Coronary artery (tissue), 2 donors: ENCODE measurements around the gene ZNF280D.
"Not testable (repeated sequence)": the region's sequence is repeated elsewhere in the genome, so short reads cannot be mapped to it uniquely, and the experiment has no call there.

Experiments
- DNase-seq: peaks from one replicate; pipeline ENCODE4 v3.0.0-alpha.2; 2017; ENCODE audit warnings: low spot score
- H3K27ac ChIP-seq, 2 donors: fragments of 200-600 bp; sonication (generic); one replicate each; pipeline ENCODE4 v1.5.1; 2016 to 2019
- H3K4me3 ChIP-seq: fragments of 200-600 bp; sonication (generic); 2 replicates; pipeline ENCODE4 v1.5.1; 2016; ENCODE audit warnings: mild to moderate bottlenecking, moderate library complexity
- TF ChIP-seq, protein P1 (sequence below): fragments of 200-600 bp; sonication (generic); IDR thresholded peaks from one replicate; pipeline ENCODE4 v1.5.1; 2019; ENCODE audit warnings: antibody characterized with exemption

ZNF280D gene, protein sequence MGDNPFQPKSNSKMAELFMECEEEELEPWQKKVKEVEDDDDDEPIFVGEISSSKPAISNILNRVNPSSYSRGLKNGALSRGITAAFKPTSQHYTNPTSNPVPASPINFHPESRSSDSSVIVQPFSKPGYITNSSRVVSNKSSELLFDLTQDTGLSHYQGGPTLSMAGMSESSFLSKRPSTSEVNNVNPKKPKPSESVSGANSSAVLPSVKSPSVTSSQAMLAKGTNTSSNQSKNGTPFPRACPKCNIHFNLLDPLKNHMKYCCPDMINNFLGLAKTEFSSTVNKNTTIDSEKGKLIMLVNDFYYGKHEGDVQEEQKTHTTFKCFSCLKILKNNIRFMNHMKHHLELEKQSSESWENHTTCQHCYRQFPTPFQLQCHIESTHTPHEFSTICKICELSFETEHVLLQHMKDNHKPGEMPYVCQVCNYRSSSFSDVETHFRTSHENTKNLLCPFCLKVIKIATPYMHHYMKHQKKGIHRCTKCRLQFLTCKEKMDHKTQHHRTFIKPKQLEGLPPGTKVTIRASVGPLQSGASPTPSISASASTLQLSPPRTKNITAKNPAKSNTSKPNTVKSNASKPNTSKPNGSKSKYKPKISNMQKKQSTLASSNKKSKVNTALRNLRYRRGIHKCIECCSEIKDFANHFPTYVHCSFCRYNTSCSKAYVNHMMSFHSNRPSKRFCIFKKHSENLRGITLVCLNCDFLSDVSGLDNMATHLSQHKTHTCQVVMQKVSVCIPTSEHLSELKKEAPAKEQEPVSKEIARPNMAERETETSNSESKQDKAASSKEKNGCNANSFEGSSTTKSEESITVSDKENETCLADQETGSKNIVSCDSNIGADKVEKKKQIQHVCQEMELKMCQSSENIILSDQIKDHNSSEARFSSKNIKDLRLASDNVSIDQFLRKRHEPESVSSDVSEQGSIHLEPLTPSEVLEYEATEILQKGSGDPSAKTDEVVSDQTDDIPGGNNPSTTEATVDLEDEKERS

DNA sequence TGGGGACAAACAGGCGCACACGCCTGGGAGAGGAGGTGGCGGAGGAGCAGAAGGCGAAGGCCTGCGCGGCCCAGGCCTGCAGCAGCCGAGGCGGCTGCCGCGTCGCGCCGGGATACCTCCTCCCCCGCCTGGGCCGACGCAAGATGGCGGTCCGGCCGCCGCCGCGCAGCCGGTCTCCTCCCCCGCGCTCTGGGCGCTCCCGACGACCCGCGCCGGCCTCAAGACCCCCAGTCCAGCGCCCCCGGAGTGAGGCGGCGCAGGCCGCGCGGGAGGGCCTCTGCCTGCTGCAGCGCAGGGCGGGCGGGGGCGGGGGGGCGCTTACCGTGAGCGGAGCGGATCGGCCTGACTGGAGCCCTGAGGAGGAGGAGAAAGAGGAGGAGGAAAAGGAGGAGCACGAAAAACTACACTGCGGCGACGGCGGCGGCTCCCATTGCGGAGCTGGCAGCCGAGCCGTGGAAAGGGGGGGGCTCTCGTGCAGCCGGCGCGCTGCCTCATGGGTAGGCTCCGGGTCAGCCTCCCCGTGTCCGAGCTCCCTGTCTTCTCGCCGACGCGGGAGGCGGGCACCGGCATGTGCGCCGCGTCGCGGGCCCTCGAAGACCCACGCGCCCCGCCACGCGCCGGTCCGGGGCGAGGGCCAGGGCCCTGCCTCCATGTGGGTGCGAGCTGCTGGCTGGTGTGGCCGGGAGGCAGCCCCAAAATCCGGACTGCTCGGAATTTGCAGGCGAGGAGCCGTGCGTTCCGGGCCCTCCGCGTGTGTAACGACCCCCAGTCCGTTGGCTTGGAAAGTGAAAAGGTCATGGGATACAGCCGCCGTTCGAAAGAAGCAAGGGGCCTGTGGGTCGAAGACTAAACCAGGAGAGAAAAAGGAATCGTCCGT is at the start of gene ZNF280D:
Gene ZNF280D, minus strand, starts transcription at position 374 of the 877 bp plus-strand sequence. CDS start 26,400 bp downstream, outside the sequence.
- peak within 1 kb of the TSS; percentile 85 for H3K4me3 ChIP-seq
- H3K27ac ChIP-seq, result peak within 1 kb of the TSS; percentile 96 to 98
- TF ChIP-seq, protein P1, sequence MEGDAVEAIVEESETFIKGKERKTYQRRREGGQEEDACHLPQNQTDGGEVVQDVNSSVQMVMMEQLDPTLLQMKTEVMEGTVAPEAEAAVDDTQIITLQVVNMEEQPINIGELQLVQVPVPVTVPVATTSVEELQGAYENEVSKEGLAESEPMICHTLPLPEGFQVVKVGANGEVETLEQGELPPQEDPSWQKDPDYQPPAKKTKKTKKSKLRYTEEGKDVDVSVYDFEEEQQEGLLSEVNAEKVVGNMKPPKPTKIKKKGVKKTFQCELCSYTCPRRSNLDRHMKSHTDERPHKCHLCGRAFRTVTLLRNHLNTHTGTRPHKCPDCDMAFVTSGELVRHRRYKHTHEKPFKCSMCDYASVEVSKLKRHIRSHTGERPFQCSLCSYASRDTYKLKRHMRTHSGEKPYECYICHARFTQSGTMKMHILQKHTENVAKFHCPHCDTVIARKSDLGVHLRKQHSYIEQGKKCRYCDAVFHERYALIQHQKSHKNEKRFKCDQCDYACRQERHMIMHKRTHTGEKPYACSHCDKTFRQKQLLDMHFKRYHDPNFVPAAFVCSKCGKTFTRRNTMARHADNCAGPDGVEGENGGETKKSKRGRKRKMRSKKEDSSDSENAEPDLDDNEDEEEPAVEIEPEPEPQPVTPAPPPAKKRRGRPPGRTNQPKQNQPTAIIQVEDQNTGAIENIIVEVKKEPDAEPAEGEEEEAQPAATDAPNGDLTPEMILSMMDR, result no peak
- peak; percentile 92 for DNase-seq

DNA sequence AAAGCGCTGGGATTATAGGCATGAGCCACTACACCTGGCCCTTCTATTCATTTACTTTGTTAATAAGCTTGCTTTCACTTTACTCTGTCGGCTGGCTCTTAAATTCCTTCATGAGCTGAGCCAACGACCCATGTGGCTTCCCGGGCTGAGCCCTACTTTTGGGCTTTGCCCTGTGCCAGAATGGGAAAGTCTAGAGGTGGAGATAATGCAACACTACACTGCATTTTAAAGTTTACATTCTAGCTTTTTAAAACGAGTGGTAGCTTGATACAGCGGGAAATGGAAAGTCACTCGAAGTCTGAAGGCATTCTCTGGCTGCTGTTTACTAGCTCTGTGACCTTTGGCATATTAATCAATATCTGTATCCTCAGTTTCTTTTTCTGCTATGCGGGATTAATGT is 49.0 kb upstream of the ZNF280D start:
- TF ChIP-seq, protein P1, result no peak
- no peak overlapping the region for H3K4me3 ChIP-seq
- no peak for DNase-seq
- H3K27ac ChIP-seq, result no peak overlapping the region

DNA sequence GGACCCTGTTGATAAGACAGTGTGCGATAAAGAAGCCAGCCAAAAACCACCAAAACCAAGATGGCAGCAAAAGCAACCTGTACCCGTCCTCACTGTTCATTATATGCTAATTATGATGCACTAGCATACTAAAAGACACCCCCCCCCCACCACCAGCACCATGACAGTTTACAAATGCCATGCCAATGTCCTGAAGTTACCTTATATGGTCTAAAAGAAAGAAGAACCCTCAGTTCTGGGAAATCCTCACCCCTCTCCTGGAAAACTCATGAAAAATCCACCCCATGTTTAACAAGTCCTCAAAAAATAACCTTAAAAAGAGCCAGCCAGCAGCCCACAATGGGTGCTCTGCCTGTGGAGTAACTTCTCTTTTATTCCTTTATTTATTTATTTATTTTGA is 48.4 kb upstream of the ZNF280D start:
- no peak for DNase-seq
- Histone ChIP-seq H3K4me3 (no peak overlapping the region), H3K27ac (no peak overlapping the region)
- TF ChIP-seq, protein P1, result no peak

DNA sequence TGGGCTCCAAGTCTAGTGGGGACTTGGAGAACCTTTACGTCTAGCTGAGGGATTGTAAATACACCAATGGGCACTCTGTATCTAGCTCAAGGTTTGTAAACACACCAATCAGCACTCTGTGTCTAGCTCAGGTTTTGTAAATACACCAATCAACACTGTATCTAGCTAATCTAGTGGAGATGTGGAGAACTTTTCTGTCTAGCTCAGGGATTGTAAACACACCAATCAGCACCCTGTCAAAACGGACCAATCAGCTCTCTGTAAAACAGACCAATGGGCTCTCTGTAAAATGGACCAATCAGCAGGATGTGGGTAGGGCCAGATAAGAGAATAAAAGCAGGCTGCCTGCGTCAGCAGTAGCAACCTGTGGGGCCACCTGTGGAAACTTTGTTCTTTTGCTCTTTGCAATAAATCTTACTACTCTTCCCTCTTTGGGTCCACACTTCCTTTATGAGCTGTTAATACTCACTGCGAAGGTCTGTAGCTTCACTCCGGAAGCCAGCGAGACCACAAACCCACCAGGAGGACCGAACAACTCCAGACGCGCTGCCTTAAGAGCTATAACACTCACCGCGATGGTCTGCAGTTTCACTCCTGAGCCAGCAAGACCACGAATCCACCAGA is 46.9 kb upstream of the ZNF280D start:
- H3K4me3 ChIP-seq, H3K27ac ChIP-seq, DNase-seq: not testable (repeated sequence)

DNA sequence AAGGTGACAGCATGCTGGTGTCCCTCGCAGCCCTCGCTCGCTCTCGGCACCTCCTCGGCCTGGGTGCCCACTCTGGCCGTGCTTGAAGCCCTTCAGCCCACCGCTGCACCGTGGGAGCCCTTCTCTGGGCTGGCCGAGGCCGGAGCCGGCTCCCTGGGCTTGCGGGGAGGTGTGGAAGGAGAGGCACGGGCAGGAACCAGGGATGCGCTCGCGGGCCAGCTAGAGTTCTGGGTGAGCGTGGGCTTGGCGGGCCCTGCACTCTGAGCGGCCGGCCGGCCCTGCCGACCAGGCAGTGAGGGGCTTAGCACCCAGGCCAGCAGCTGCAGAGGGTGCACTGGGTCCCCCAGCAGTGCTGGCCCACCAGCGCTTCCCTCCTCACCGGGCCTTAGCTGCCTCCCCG is 46.1 kb upstream of the ZNF280D start:
- H3K27ac ChIP-seq, DNase-seq, H3K4me3 ChIP-seq: not testable (repeated sequence)

DNA sequence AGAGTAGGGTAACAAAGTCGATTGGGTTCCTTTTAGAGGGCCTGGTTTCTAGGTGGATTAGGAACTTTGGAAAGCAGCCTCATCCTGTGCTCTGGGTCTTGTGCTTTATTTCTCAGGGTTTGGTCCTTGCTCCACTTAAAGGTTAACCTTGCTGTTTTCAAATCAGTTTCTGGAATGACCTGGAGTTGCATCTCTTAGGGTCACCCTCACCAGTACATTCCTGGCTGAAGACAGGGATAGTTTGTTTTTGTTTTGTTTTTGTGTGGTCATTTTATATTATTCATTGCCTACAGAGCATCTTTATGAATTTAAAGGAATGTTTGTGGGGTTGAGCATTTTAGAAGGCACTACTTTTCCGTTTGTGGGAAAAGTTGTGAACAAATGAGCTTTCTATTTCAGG is 45.5 kb upstream of the ZNF280D start:
- H3K4me3 ChIP-seq, result no peak overlapping the region
- TF ChIP-seq, protein P1, result no peak
- no peak overlapping the region for H3K27ac ChIP-seq
- no peak for DNase-seq

DNA sequence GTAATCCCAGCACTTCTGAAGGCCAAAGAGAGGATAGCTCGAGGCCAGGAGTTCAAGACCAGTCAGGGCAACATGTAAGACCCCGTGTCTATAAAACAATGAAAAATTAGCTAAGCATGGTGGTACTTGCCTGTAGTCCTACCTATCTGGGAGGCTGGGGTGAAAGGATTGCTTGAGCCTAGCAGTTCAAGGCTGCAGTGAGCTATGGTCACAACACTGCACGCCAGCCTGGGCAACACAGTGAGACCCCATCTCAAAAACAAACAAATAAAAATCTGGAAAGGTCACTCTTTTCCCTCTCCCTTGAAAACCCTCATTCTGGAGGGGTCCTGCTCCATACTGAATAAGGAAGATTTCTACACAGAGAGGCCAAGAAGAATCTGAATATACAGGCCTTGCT is 43.5 kb upstream of the ZNF280D start:
- H3K4me3 ChIP-seq, result no peak overlapping the region
- H3K27ac ChIP-seq, result no peak overlapping the region
- TF ChIP-seq, protein P1, result no peak
- DNase-seq, result no peak
